22Rv1 (cell line): Measurements from ENCODE around the gene NHEJ1.

Experiments
- ZFX ChIP-seq: fragments of 450-650 bp; IDR thresholded peaks from 2 replicates; pipeline ENCODE4 v1.6.1; 2017; ENCODE audit warnings: antibody characterized with exemption, borderline replicate concordance
- TF ChIP-seq, protein P1 (sequence below): fragments of 450-650 bp; IDR thresholded peaks from 2 replicates; pipeline ENCODE4 v1.5.1; 2017; ENCODE audit warnings: mild to moderate bottlenecking

DNA sequence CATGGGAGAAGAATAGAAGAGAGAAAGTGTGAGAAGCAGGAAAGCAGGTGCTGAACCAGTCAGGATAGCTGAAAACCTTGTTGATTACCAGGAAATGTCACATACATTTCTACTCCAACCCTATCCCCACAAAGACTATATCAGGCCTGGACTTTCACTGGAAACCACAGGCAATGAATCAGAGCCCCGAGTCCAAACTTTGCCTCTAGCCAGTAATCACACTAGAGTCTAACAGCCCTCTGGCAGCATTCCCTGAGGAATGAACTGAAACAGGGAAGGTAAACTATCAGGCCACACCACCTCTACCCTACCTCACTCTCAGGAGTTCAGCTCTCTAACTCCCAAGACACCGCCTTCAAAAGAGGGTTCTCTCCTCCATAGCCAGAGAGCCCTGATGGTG, 81.2 kb downstream of the NHEJ1 start:
- TF ChIP-seq, protein P1, sequence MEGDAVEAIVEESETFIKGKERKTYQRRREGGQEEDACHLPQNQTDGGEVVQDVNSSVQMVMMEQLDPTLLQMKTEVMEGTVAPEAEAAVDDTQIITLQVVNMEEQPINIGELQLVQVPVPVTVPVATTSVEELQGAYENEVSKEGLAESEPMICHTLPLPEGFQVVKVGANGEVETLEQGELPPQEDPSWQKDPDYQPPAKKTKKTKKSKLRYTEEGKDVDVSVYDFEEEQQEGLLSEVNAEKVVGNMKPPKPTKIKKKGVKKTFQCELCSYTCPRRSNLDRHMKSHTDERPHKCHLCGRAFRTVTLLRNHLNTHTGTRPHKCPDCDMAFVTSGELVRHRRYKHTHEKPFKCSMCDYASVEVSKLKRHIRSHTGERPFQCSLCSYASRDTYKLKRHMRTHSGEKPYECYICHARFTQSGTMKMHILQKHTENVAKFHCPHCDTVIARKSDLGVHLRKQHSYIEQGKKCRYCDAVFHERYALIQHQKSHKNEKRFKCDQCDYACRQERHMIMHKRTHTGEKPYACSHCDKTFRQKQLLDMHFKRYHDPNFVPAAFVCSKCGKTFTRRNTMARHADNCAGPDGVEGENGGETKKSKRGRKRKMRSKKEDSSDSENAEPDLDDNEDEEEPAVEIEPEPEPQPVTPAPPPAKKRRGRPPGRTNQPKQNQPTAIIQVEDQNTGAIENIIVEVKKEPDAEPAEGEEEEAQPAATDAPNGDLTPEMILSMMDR: no peak
- TF ChIP-seq ZFX: no peak
